Hematopoietic multipotent progenitor cell (in vitro differentiated cells): ENCODE results near the gene ZRANB1. TPM values are rescaled to one million over a fixed set of nuclear protein-coding genes. Genes with fewer than 3 reads are reported as not detected.

Experiments used
- DNase-seq, 3 donors: peaks; one replicate each; pipeline ENCODE4 v3.0.0-alpha.2; 2011 to 2015; ENCODE audit warnings: low read depth in 2 of 3, low spot score in 2 of 3
- total RNA-seq: library from RNA; depleted of rRNA; stranded (reverse); fragments of >200 nt; gene quantifications from one replicate; pipeline ENCODE4 v1.2.3, GENCODE V29; 2012

ZRANB1 gene
- total RNA-seq, 1 donor, result 12.4 TPM

DNA sequence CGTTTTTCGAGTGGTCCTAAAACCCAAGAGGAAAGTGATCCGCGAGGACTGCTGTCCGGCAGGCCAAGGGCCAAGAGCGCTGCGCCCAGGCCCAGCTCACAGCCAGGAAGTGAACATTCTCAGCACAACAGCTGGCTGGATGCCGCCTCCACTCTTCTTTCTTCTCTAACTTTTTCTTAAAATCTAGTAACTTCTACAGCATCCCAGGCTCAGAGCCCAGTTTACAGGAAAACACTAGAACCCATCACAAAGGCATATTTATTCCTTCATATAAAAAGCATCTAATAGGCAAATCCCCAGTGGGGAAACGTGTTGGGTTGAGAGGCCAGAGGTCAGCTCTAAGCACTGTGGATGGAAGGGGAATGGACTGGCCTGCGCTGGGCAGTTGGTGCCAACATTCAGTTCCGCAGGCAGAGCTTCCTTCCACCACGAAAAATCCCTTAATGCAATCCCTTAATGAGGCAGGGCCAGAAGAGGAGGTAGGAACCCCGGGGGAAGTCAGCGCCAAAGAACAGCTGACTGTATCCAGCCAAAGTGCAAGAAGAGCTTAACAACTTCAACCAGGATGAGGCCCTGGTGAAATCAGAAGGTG is 74.8 kb downstream of the ZRANB1 start:
- no peak for DNase-seq

- no peak for DNase-seq
Measured at GRCh38 chr10:125017547-125018298, 75.8 kb downstream of the ZRANB1 start.

DNA sequence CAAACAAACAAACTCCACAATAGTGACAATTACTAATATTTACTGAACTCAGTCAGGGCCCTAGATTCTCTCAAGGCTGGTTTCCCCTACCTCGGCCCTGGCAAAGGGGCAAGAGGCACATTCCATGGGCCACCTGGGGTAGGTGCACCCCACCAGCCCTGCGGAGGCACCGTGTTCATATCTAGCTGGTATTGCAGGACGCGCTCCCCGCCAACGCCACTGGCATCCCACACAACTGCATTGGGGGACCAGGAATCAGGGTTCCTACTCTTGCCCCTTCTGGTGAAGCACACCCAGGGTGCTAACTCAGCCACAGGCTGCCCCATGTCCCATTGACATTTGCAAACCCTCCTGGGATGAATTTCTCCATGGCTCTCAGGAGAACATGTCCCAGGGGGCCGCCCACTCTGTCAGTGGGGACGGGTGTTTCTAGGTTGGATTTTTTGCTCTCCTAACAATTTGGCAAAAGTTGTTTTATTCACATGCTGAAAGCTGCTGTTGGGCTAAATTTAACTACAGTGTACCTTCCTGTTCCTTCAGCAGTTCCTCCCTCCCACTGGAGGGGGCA is 76.7 kb downstream of the ZRANB1 start:
- no peak for DNase-seq

- no peak for DNase-seq
Measured at GRCh38 chr10:125020386-125020785, 78.5 kb downstream of the ZRANB1 start.

DNA sequence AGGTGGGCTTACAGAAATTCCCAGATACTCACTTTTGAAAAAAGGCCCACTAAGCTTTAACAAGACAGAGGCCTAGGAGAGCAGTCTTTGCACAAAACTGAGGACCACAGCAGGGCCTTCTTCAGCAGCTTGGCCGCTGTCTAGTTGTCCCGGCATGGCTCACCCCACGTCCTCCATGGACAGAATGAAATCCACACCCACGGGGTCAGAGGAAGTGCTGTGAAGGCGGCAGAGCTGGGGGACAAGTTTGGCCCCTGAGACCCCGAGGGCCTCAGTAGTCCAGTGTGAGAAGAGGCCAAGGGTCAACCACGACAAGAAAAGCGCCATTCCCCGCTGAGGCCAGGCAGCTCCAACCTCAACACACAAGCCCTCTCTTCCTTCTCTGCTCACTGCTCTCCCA is 78.9 kb downstream of the ZRANB1 start:
- DNase-seq, result no peak

DNA sequence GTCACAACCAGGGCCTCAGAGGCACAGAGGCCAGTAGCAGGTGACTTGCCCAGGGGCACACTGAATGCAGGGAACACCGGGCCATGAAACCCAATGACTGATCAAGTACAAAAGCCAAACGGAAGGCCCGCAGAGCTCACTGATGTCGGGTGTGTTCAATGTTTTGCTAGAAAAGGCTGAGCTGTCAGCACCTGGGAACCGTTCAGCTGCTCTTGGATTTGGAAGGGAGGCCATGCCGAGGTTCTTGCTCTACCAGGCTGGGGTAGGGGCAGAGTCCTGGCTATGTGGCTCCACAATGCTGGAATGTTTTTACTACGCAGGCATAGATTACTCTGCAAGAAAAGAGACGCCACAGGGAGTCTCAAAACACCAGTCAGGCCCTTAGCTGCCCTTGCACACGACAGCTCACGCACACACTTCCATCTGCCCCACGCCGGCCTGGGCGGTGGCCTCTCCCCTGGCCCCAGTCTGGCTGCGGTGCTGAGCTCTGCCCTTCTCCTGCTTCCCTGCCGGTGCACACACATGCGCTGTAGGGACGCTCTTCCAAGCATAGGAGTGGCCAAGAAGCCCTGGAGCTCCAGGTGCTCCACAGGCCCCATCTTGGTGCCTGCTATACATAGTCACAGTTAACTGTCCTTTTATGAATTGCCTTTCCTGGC is 79.9 kb downstream of the ZRANB1 start:
- no peak for DNase-seq

- no peak for DNase-seq
Measured at GRCh38 chr10:125022671-125023070, 80.7 kb downstream of the ZRANB1 start.

DNA sequence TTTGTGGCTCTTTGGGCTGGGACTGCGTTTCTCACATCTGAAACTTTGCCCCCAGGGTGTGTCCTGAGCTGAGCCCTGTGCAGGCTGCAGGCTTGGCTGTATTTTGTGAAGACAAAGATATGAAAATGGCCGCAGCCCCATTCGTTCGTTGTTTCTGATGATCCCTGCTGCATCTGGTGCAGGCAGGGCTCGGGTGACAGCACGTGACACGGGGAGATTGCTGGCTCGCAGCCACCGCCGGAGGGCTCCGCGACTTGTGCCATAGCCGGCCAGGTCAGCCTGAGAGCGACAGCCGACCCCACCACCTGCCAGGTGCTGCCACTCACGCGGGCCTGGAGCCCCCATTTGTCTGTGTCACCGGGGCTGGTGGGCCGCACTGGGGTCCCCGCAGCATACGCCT is 81.3 kb downstream of the ZRANB1 start:
- DNase-seq, result no peak

- no peak for DNase-seq
Measured at GRCh38 chr10:125023862-125024496, 82.1 kb downstream of the ZRANB1 start.

DNA sequence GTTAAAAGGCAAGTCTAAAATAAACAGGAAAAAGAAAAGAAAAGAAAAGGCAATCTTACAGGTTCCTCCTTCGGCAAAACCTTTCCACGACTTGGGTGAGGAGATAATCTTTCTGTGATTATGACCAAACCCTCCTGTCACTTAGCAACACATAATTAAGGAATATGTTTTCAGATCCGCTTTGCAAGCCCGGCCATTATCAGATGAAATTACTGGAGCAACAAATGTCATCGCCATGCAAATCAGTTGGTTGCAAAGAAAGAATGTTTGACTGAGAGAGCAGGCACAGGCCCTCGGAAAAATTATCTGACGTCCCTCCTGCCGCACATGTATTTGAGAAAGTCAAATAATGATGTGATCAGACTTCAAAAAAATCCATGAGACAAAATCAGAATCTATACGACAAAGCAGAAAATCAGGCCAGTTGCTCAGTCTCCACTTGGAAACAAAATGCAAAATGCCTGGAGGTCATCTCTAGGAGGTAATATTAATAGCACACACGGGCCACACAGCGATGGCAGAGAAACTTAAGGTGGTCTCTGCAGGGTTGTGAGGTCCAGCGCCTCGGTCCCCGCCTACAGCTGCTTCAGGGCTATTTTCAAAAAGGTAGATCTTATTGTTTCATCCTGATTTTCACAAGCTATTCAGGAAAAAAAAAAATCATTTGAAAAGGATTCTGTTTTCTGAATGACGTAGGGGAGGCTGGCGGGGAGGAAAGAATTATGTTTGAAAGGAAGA is 82.7 kb downstream of the ZRANB1 start:
- no peak for DNase-seq

DNA sequence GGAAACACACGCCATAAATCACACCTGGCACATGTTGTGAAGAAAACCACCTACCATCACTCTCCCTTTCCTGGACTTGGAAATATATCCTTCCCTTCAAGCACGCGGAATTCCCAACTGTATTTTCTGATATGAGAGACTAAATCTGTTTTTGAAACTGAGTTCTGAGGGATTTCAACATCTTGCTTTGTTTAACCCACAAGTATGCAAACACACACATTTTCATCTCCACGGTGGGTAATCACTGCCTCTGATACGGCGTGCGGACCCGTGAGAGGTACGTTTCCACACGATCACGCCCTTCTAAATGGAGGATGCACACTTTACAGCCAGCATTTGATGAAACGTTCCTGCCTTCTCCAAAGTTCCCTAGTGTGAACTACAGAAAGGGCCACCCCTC is 83.4 kb downstream of the ZRANB1 start:
- DNase-seq, result no peak

DNA sequence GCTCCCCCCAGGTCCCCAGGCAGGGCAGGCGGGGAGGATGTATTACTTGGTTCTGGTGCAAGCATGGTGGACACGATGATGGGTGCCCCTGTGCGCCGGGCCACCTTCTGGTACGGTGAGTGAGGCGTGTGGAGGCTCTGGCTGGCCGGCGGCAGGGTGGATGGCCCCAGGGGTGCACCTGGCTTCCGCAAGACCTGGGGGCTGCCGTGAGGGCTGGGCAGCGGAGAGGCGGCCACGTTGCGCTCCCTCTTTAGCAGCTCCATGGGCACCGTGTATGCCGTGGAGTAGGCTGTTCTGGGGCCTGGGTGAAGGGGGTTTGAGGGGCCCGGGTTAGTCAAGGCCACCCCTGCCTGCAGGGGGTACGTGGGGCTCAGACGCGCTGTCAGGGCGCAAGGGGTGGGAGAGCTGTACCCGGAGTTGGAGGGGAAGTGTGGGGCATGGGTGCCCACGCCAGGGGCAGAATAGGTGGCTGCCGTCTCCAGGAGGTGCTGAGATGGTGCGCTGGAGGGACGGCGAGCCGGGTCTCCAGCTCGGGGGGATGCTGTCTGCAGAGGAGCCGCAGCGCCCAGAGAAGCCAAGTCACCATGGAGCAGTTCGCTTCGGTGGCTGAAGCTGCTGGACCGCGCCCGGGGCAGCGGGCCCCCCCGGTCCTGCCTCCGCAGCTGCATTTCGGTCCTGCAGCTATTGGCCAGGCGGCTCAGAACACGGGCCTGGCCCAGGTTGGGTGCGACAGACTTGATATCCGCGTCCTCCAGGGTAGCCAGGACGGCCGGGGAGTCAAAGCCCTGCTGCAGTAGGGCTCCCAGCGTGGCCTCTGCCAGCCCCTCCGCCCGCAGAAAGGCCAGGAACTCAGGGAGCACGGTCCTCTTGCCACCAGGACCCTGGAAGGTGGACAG is 84.4 kb downstream of the ZRANB1 start:
- no peak for DNase-seq

- no peak for DNase-seq
Measured at GRCh38 chr10:125026974-125027735, 85.2 kb downstream of the ZRANB1 start.

GRCh38 chr10:125027871-125028869 is 86.2 kb downstream of the ZRANB1 start:
- DNase-seq, result no peak

GRCh38 chr10:125029584-125030242 is 87.8 kb downstream of the ZRANB1 start:
- no peak for DNase-seq

DNA sequence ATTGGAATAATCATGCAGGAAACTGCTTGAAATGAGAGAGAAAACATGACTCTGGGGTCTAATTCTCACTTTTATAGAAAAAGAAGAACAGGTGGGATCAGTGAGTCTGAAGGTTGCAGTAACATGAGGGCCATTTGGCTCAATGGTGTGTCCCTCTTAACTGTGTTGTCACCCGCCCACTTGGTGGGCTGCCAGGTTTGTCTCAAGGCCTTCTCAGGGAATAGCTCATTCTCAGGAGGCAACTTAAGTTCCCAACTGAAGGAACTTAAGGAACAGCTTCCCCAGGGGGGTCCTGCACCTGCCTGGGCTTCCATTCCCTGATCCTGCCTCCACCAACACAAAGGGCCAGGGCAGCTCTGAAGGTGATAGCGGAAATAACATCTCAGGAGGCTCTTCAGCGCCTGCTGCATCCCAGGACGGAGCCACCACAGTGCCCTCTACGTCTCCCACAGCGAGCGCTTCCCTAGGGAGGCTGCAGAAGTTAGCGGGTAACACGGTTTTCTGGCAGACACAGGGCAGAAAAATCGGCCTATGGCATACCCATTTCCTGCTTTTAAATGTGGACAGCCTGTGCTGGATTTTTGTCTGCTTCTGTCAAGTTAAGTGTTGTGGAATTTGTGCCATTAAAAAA is 88.8 kb downstream of the ZRANB1 start:
- DNase-seq, result no peak
